Ishikawa (cell line): ENCODE data around the gene LMAN1L.
A peak's percentile ranks its signal among the peaks of the same experiment; 100 is the strongest.

ENCODE experiments used
- CEBPB ChIP-seq: IDR thresholded peaks from 2 replicates; pipeline ENCODE4 v1.6.1; 2012
- CREB1 ChIP-seq: IDR thresholded peaks from 2 replicates; pipeline ENCODE4 v1.6.1; 2012; ENCODE audit warnings: low read depth
- EGR1 ChIP-seq: IDR thresholded peaks from 2 replicates; pipeline ENCODE4 v1.6.1; 2012
- EP300 ChIP-seq: IDR thresholded peaks from 2 replicates; pipeline ENCODE4 v1.6.1; 2012; ENCODE audit warnings: borderline replicate concordance
- FOXM1 ChIP-seq: IDR thresholded peaks from 2 replicates; pipeline ENCODE4 v1.6.1; 2012; ENCODE audit warnings: low read depth, borderline replicate concordance
- MAX ChIP-seq: IDR thresholded peaks from 2 replicates; pipeline ENCODE4 v1.6.1; 2012
- NFIC ChIP-seq: IDR thresholded peaks from 2 replicates; pipeline ENCODE4 v1.6.1; 2012
- RAD21 ChIP-seq: IDR thresholded peaks from 2 replicates; pipeline ENCODE4 v1.6.1; 2012; ENCODE audit warnings: low read depth
- REST ChIP-seq: IDR thresholded peaks from 2 replicates; pipeline ENCODE4 v1.6.1; 2012; ENCODE audit warnings: low read depth, mild to moderate bottlenecking
- TAF1 ChIP-seq: IDR thresholded peaks from 2 replicates; pipeline ENCODE4 v1.6.1; 2012; ENCODE audit warnings: low read depth, mild to moderate bottlenecking
- TCF12 ChIP-seq: IDR thresholded peaks from 2 replicates; pipeline ENCODE4 v1.6.1; 2012; ENCODE audit warnings: low read depth
- TEAD4 ChIP-seq: IDR thresholded peaks from 2 replicates; pipeline ENCODE4 v1.6.1; 2012
- USF1 ChIP-seq: IDR thresholded peaks from 2 replicates; pipeline ENCODE4 v1.6.1; 2012
- YY1 ChIP-seq: IDR thresholded peaks from 2 replicates; pipeline ENCODE4 v1.6.1; 2012; ENCODE audit warnings: low read depth
- ZBTB7A ChIP-seq: IDR thresholded peaks from 2 replicates; pipeline ENCODE4 v1.6.1; 2012; ENCODE audit warnings: low read depth

LMAN1L gene

GRCh38 chr15:74768771-74769342 lies 43.8 kb upstream of the LMAN1L start:
- no peak for TF ChIP-seq EP300
- TF ChIP-seq NFIC: 0 out of 2 replicates have a peak, but pooled peaks have one; percentile 16
- no peak for TF ChIP-seq TEAD4
- no peak for TF ChIP-seq EGR1
- peak; percentile 87; the same call in 1 of the 2 replicates for TF ChIP-seq ZBTB7A
- no peak for TF ChIP-seq REST
- peak; percentile 96 for TF ChIP-seq RAD21
- TF ChIP-seq TCF12: no peak
- no peak for TF ChIP-seq CEBPB

GRCh38 chr15:74769463-74770025 lies 43.1 kb upstream of the LMAN1L start:
- TF ChIP-seq CREB1 (no peak), YY1 (no peak), REST (no peak), RAD21 (no peak), TAF1 (no peak), ZBTB7A (no peak), TEAD4 (no peak), MAX (no peak), TCF12 (no peak), FOXM1 (no peak), EP300 (no peak), CEBPB (no peak), USF1 (no peak), EGR1 (no peak), NFIC (no peak)

GRCh38 chr15:74770211-74770903 lies 42.3 kb upstream of the LMAN1L start:
- TF ChIP-seq REST (no peak), ZBTB7A (no peak), FOXM1 (no peak)

GRCh38 chr15:74773329-74773728 lies 39.3 kb upstream of the LMAN1L start:
- TF ChIP-seq ZBTB7A (no peak; the same call in 1 of the 2 replicates), EGR1 (no peak), TAF1 (no peak), EP300 (no peak), FOXM1 (no peak), CEBPB (no peak), YY1 (no peak), REST (no peak)
